B cell (primary cell): ENCODE results near the gene CBX6. TPM values are rescaled to one million over a fixed set of nuclear protein-coding genes. Genes with fewer than 3 reads are reported as not detected.

Experiments
- ATAC-seq: fragments of 200-7000 bp; cut with Tn5 transposase; one replicate; pipeline ENCODE4 v1.10.0; 2021; ENCODE audit warnings: low read depth, mild to moderate bottlenecking, moderate number of reproducible peaks, moderate library complexity
- CTCF ChIA-PET: fragments of 350-600 bp; sonication (Branson Sonifier 250); formaldehyde crosslinking; loops from one replicate; lab custom pipeline; 2021; ENCODE audit warnings: antibody characterized with exemption, inconsistent platforms; lab: Charles Lee
- POLR2A ChIA-PET: fragments of 350-600 bp; sonication (Branson Sonifier 250); formaldehyde crosslinking; loops from one replicate; lab custom pipeline; 2021; ENCODE audit warnings: antibody characterized with exemption; lab: Charles Lee
- DNase-seq: peaks from one replicate; pipeline ENCODE4 v3.0.0; 2013
- H2AFZ ChIP-seq: 2 replicates; pipeline ENCODE4 v1.6.1; 2012; ENCODE audit warnings: mild to moderate bottlenecking, low read depth, low read length; ENCODE audit not compliant: insufficient read depth, poor library complexity, severe bottlenecking
- H3K27ac ChIP-seq, 2 donors: 1 replicate in 1 of 2; 2 replicates in 1 of 2; pipeline ENCODE4 v1.5.1; 2012 to 2013; ENCODE audit warnings: low read length in 2 of 2, mild to moderate bottlenecking in 2 of 2, moderate library complexity in 1 of 2
- H3K27me3 ChIP-seq, 4 experiments: fragments of 200-600 bp in 1 of 4; sonication (generic) in 1 of 4; replicated peaks in 1 of 4; 1 replicate in 2 of 4; 2 replicates in 2 of 4; pipeline versions ENCODE4 v1.6.1 to v1.7.0; 2013 to 2016; ENCODE audit warnings: low read length in 3 of 4, mild to moderate bottlenecking in 2 of 4, mixed read lengths in 1 of 4, moderate library complexity in 1 of 4; ENCODE audit not compliant: insufficient read depth in 4 of 4, control insufficient read depth in 3 of 4; ENCODE audit errors: control extremely low read depth in 1 of 4
- H3K36me3 ChIP-seq, 2 experiments: replicated peaks in 1 of 2; 1 replicate in 1 of 2; 2 replicates in 1 of 2; pipeline versions ENCODE4 v1.6.1 to v1.7.1; 2013; ENCODE audit warnings: low read length in 1 of 2; ENCODE audit not compliant: insufficient read depth in 2 of 2, control insufficient read depth in 1 of 2; ENCODE audit errors: control extremely low read depth in 1 of 2, extremely low read depth in 1 of 2
- H3K4me1 ChIP-seq, 2 donors: fragments of 200-600 bp in 1 of 2; sonication (generic) in 1 of 2; 1 replicate in 1 of 2; 2 replicates in 1 of 2; pipeline versions ENCODE4 v1.5.1 to v1.6.1; 2013 to 2017; ENCODE audit warnings: low read length in 2 of 2; ENCODE audit not compliant: control insufficient read depth in 2 of 2, insufficient read depth in 2 of 2
- H3K4me2 ChIP-seq: replicated peaks from 2 replicates; pipeline ENCODE3; 2012; ENCODE audit warnings: mild to moderate bottlenecking, low read depth, low read length; ENCODE audit not compliant: poor library complexity, severe bottlenecking
- H3K4me3 ChIP-seq, 5 experiments: fragments of 200-600 bp in 1 of 5; sonication (generic) in 1 of 5; 1 replicate in 3 of 5; 2 replicates in 2 of 5; pipeline versions ENCODE4 v1.5.1 to v1.7.0; 2011 to 2016; ENCODE audit warnings: low read length in 4 of 5, mild to moderate bottlenecking in 4 of 5, low read depth in 2 of 5, control low read depth in 1 of 5, moderate library complexity in 1 of 5; ENCODE audit not compliant: insufficient read depth in 1 of 5; ENCODE audit errors: control extremely low read depth in 1 of 5, extremely low read depth in 1 of 5
- H3K79me2 ChIP-seq: fragments of 200-600 bp; sonication (generic); one replicate; pipeline ENCODE4 v1.6.0; 2016; ENCODE audit warnings: low read length; ENCODE audit not compliant: control insufficient read depth, insufficient read depth
- H3K9ac ChIP-seq: fragments of 200-600 bp; sonication (generic); 2 replicates; pipeline ENCODE4 v1.6.1; 2017; ENCODE audit warnings: mild to moderate bottlenecking, low read length, moderate library complexity
- H3K9me3 ChIP-seq, 3 donors: one replicate each; pipeline versions ENCODE4 v1.6.1 to v1.7.1; 2013; ENCODE audit warnings: low read length in 2 of 3; ENCODE audit not compliant: control insufficient read depth in 2 of 3, insufficient read depth in 1 of 3; ENCODE audit errors: control extremely low read depth in 1 of 3
- H4K20me1 ChIP-seq: 2 replicates; pipeline ENCODE4 v1.6.0; 2012; ENCODE audit warnings: mild to moderate bottlenecking, low read length; ENCODE audit not compliant: insufficient read depth, control insufficient read depth, poor library complexity, severe bottlenecking
- H3K27ac Mint-ChIP-seq: one replicate; pipeline ENCODE4 v1.8.0; 2021; ENCODE audit warnings: mixed read lengths
- H3K27me3 Mint-ChIP-seq: one replicate; pipeline ENCODE4 v1.8.0; 2021; ENCODE audit warnings: mixed read lengths
- H3K4me1 Mint-ChIP-seq: one replicate; pipeline ENCODE4 v1.8.0; 2021; ENCODE audit warnings: mixed read lengths
- H3K4me3 Mint-ChIP-seq: one replicate; pipeline ENCODE4 v1.8.0; 2021; ENCODE audit warnings: mixed read lengths
- H3K9me3 Mint-ChIP-seq: one replicate; pipeline ENCODE4 v1.8.0; 2022; ENCODE audit warnings: mixed read lengths; ENCODE audit not compliant: insufficient read depth
- CTCF ChIP-seq: fragments of 200-600 bp; IDR thresholded peaks from one replicate; pipeline ENCODE4 v1.8.0; 2022; ENCODE audit warnings: antibody characterized with exemption, mild to moderate bottlenecking
- EZH2 ChIP-seq: IDR thresholded peaks from 2 replicates; pipeline ENCODE4 v1.6.1; 2012; ENCODE audit warnings: borderline replicate concordance, low read depth, mild to moderate bottlenecking, moderate library complexity, low read length; ENCODE audit not compliant: insufficient read depth, poor library complexity, severe bottlenecking
- WGBS: methylation state at CpG from one replicate; pipeline ENCODE4 v1.1.5; 2013; ENCODE audit warnings: missing lambda C conversion rate; ENCODE audit not compliant: insufficient coverage; 5-methylcytosine and 5-hydroxymethylcytosine counted together
- intact Hi-C: fragments of 100-400 bp; cut with micrococcal nuclease; formaldehyde crosslinking; loops from one replicate; pipeline ENCODE4 v1.10.0; 2022
- polyA plus RNA-seq: library from polyadenylated mRNA; depleted of rRNA; stranded (reverse); fragments of >200 nt; gene quantifications from 2 replicates; pipeline ENCODE4 v1.2.3, GENCODE V29; 2012
- total RNA-seq, 2 donors: library from RNA; stranded (reverse); fragments of 120-200 nt in 1 of 2; gene quantifications; 1 replicate in 1 of 2; 2 replicates in 1 of 2; pipeline versions ENCODE4 v1.2.3 to v1.2.4, GENCODE V29; 2013 to 2022

The CBX6 gene
- total and polyA plus RNA-seq, 2 donors (not counting 1 experiment from before 2014, with no cell fraction given) = 14.9 to 55.1 TPM

- no peak overlapping the region for H3K4me2 ChIP-seq
- ChIA-PET CTCF (interaction anchor here (1.2 kb wide), 1 partner anchor 24 kb away, joined by 3 read pairs; no protein-coding TSS in a partner anchor), POLR2A (no interaction called here)
- H3K4me3 ChIP-seq = no peak overlapping the region
- DNase-seq = no peak
- H3K9me3 ChIP-seq = no peaks in the 10 kb centered on the region
- no peaks in the 10 kb centered on the region for H3K9me3 Mint-ChIP-seq
- TF ChIP-seq EZH2 = no peak
- TF ChIP-seq CTCF = no peak
- peaks cover 51% of the 10 kb centered on the region for H3K27me3 Mint-ChIP-seq
- H3K27me3 ChIP-seq = peaks cover 0 to 42% (median 17%) of the 10 kb centered on the region in 4 experiments
- peaks cover 11% of the 10 kb centered on the region for H3K4me1 Mint-ChIP-seq
- H2AFZ ChIP-seq = no peak overlapping the region
- no peaks in the 10 kb centered on the region for H3K79me2 ChIP-seq
- H3K36me3 ChIP-seq = no peaks in the 10 kb centered on the region
- no peak overlapping the region for H3K27ac ChIP-seq
- no CpG with 5 or more reads among the region's 1 CpG for WGBS
- no peak overlapping the region for H3K4me3 Mint-ChIP-seq
- no peak for ATAC-seq
- no peaks in the 10 kb centered on the region for H4K20me1 ChIP-seq
- H3K9ac ChIP-seq = no peak overlapping the region
- H3K27ac Mint-ChIP-seq = no peak overlapping the region
- peaks cover 6 to 13% of the 10 kb centered on the region in 2 donors for H3K4me1 ChIP-seq
- intact Hi-C loops = no loop called here
These were observed 25.6 kb downstream of the CBX6 start for GRCh38 chr22:38846412-38846811.

DNA sequence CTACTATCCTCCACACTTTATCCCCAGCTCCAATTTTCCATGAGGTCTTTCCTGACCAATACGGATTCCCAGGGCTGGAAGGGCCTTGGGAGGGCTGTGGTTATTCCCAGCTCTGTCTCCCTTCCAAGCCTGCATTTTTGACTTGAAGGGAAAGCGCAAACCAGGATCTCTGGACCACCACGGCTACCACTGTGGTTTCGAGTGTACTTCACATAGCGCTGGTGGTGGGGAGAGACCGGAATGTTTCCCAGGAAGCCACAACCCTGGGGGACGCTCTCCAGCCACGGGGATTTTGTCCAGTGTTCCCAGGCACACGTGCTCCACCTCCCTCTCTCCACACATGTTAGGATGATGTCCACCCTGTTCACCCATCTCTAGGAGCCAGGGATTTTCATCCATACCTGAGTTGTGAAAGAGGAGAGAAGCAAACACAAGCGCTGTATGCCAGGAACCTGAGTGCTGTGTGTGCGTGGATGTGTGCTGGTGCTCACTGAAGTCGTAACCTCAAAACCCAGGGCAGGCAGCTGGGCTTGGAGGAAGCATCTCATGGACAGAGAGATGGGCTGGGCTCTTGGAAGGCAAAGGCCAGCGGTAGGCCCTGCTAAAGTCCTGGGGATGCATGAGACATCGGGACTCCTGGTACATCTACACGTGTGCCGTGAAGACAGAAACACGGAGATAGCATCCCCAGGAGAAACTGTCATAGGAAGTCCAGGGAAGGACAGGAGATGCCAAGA lies 26.8 kb downstream of the CBX6 start:
- no peak for ATAC-seq
- no peak for DNase-seq
- intact Hi-C loops = no loop called here
- Histone ChIP-seq H3K4me1 (peaks cover 6 to 13% of the 10 kb centered on the region in 2 donors), H3K27me3 (peaks cover 0 to 55% (median 20%) of the 10 kb centered on the region in 4 experiments), H3K79me2 (no peaks in the 10 kb centered on the region), H3K36me3 (no peaks in the 10 kb centered on the region), H3K4me3 (no peak overlapping the region), H4K20me1 (no peaks in the 10 kb centered on the region), H3K4me2 (no peak overlapping the region), H3K9me3 (no peaks in the 10 kb centered on the region), H2AFZ (no peak overlapping the region), H3K27ac (no peak overlapping the region), H3K9ac (no peak overlapping the region)
- Mint-ChIP-seq H3K4me3 (peak overlapping the region; percentile 64), H3K4me1 (peaks cover 11% of the 10 kb centered on the region), H3K9me3 (no peaks in the 10 kb centered on the region), H3K27ac (no peak overlapping the region), H3K27me3 (peaks cover 53% of the 10 kb centered on the region)
- 93% methylated on average over 12 of the region's 17 CpGs for WGBS
- TF ChIP-seq EZH2 = no peak
- TF ChIP-seq CTCF = no peak
- POLR2A ChIA-PET = no interaction called here
- CTCF ChIA-PET = interaction anchor here (0.9 to 1.2 kb wide), 2 partner anchors 16 to 26 kb away, joined by 3 read pairs; no protein-coding TSS in a partner anchor
